ENCODE results near the gene ZNF792.

The ZNF792 gene

DNA sequence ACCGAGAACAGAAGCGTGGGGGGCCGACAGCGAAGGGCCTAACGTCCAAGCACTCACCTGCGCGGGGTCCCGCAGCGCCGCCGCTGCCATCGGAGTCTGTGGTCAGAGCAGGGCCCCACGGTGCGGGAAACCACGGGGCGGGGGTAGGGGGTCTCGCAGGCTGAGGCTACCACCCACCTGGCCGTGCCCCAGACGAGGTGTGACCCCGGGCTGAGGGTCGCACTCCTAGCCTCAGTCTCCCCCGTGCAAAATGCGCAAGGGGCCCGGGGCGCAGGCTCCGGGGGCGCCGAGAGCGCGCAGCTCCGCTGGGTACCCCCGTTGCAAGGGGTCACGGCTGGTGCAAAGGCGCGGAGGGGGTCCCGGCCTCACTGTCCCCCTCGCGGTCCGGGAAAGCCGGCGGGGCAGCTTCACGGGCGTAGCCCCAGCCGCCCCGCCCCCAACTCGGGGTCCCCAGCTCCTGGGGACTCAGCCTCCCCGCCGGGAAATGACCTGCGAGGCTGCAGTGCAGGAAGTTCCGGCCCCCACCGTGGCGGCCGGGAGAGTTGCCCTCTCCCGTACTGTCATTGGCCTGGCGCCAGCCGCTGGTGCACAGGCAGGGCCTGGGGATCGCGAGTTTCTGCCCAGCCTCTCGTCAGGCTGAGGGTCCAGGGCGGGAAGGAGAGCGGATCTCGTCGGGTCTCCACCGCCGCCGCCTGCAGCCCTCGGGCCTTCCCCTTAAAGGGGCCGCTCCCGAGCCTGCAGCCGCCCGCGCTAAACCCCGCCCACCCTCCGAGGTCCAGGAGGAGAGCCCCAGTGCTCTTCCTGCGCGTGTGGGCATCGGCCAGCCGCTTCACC lies at the start of gene ZNF792:
Gene ZNF792, minus strand, starts transcription at position 657 of the 834 bp plus-strand sequence. Its CDS starts 567 bp downstream, at position 90.
- TF ChIP-seq POLR2A (IDR thresholded peaks at IDR 0.05; ENCODE audit: extremely low read depth, insufficient read length) (no peak), CTCF (IDR thresholded peaks at IDR 0.05; ENCODE audit: low read depth, low read length) (no peak), MYC (IDR thresholded peaks at IDR 0.05; ENCODE audit: low read depth, low read length) (no peak)
- TF ChIP-seq, protein P1, sequence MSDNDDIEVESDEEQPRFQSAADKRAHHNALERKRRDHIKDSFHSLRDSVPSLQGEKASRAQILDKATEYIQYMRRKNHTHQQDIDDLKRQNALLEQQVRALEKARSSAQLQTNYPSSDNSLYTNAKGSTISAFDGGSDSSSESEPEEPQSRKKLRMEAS (IDR thresholded peaks at IDR 0.05; ENCODE audit: low read depth, low read length): no peak
- DNase-seq (ENCODE audit: low read depth): peak; percentile 56
- H3K4me3 ChIP-seq (ENCODE audit: low read depth, low read length): peak within 1 kb of the TSS; percentile 38

- TF ChIP-seq CTCF (IDR thresholded peaks at IDR 0.05; ENCODE audit: low read depth, low read length): peak; percentile 63
- TF ChIP-seq MYC (IDR thresholded peaks at IDR 0.05; ENCODE audit: low read depth, low read length): no peak
- peak; percentile 51 for DNase-seq (ENCODE audit: low read depth)
- H3K4me3 ChIP-seq (ENCODE audit: low read depth, low read length): no peak overlapping the region
These were observed 49.2 kb upstream of the ZNF792 start for GRCh38 chr19:35013041-35013819.

DNA sequence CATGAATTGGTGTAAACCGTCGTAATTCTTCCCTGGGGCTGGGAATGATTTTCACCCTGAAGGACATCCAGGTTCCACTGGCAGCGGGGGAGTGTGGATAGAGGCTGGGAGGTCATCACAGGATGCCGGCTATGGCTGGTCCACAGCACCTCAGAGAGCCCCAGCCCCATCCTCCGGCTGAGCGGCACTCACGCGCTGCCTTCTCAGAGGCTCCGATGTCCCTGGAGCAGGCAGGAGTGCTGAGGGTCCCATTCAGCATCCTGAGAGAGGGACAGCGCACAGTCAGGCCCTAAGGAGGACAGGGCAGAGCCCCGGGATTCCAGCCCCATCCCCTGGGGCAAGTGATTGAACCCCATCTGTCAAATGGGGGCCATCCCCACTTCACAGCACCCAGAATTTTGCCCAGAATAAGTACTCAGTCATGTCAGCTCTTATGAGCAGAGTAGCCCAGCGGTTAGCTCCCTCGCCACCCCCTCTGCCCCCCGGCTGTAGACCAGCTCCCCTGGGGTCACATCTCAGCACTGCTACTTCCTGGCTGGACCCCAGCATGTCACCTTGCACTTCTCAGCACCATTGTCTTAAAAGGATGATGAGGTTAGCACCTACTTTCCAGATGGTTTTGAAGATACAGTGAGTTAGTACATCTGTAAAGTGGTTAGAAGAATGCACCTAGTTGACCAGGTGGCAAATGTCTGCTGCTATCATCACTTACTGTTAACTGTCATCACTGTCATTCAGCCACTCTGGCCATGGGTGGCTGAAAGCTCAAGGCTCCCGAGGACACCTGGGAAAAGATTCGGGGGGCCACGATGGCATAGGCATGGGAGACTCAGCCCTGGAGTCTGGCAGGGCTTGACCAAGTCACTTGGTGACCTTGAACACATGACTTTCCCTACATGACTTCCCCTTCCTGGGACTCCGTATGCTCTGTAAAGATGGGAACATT lies 48.0 kb upstream of the ZNF792 start:
- no peak overlapping the region for H3K4me3 ChIP-seq (ENCODE audit: low read depth, low read length)
- no peak for DNase-seq (ENCODE audit: low read depth)
- TF ChIP-seq POLR2A (IDR thresholded peaks at IDR 0.05; ENCODE audit: extremely low read depth, insufficient read length) (no peak), MYC (IDR thresholded peaks at IDR 0.05; ENCODE audit: low read depth, low read length) (no peak), CTCF (IDR thresholded peaks at IDR 0.05; ENCODE audit: low read depth, low read length) (no peak)
- TF ChIP-seq, protein P1 (IDR thresholded peaks at IDR 0.05; ENCODE audit: low read depth, low read length): no peak

- H3K4me3 ChIP-seq (ENCODE audit: low read depth, low read length): no peak overlapping the region
- TF ChIP-seq, protein P1 (IDR thresholded peaks at IDR 0.05; ENCODE audit: low read depth, low read length): no peak
- TF ChIP-seq MYC (IDR thresholded peaks at IDR 0.05; ENCODE audit: low read depth, low read length): no peak
- TF ChIP-seq CTCF (IDR thresholded peaks at IDR 0.05; ENCODE audit: low read depth, low read length): no peak
- no peak for TF ChIP-seq POLR2A (IDR thresholded peaks at IDR 0.05; ENCODE audit: extremely low read depth, insufficient read length)
- DNase-seq (ENCODE audit: low read depth): no peak
These were observed 47.2 kb upstream of the ZNF792 start for GRCh38 chr19:35011091-35011689.
